GM18507 (cell line): ENCODE measurements around the gene ANTXR1.
"Not testable (repeated sequence)": the region's sequence is repeated elsewhere in the genome, so short reads cannot be mapped to it uniquely, and the experiment has no call there.

ENCODE experiments used
- DNase-seq: peaks from one replicate; pipeline ENCODE4 v3.0.0; 2011; ENCODE audit warnings: low read depth; ENCODE audit not compliant: insufficient read length; ENCODE audit errors: extremely low spot score
- FAIRE-seq: peaks from 2 replicates; lab custom pipeline; 2011; peaks lifted over from hg19 to GRCh38; lab: Jason Lieb, UNC

ANTXR1 gene

DNA sequence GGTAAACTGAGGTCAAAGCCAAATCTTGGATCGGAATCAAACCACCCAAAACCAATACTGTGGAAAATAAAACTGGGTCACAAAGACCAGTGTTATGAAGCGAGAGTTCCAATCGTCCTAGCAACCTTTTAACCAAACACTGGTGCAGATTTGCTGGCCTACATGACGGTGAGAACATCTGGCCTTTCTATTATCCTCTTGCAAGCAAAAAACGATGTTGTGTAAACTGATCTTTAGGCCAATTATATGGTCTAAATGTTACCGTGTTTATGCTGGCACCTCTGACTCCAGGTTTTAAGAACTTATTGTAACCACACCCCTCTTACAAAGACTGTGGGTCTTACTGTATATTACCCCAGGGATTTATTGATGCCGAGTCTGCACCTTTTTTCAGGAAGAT, 228.1 kb downstream of the ANTXR1 start:
- FAIRE-seq = no peak
- no peak for DNase-seq

DNA sequence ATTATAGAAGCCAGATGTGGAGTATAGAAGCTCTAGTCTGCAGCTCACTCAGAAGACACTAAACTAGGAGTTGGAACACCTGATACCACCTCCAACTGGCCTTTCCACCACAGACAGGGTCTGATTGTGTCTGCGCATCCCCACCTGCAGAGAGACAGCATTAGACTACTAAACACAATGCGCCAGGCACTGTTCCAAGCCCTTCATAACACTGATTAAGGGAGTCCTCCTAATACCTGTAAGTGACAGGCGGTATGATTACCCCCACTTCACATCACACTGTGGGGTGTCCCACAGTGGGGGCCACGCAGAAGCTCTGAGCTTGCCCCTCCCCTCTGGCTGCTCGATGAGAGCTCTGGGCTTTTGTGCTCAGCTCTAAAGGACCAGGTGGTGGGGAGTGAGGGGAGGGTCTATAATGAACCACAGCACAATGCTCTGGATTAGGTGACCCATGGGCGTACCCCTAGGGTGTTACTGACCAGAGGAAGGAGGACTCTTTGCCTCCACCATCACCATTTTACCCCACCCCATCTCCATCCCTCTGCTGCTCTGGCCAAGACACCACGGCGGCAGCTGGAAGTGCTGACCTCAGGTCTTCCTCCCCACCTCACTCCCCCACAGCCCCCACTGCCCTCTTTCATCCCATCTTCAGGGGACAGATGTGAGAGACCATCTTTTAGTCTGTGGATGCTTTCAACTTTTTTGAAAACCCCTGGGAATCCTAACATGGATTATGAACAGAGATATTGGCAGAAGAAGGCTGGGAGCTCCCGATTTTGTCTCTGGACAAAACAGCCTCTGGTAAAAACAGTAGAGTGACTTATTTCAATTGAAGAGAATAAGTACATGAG, 228.9 kb downstream of the ANTXR1 start:
- no peak for DNase-seq
- FAIRE-seq = no peak

DNA sequence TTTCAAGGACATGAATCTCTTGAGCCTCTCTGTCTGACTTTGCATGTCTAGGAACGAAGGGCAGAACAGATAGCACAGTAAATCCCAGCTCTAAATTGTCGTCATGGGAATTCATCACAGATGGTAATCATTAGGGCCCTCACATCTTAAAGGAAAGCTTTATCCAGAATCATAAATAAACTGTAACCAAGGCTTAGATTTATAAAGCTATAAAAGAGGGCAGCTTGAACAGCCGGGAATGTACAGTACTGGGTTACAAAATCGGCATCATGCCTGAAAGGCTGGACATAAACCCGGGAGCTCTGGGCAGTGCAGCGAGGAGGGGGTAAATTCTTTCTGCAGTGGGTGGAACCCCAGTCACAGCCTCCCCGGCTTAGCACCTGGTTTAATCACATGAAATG, 229.7 kb downstream of the ANTXR1 start:
- FAIRE-seq (no peak), DNase-seq (no peak)

DNA sequence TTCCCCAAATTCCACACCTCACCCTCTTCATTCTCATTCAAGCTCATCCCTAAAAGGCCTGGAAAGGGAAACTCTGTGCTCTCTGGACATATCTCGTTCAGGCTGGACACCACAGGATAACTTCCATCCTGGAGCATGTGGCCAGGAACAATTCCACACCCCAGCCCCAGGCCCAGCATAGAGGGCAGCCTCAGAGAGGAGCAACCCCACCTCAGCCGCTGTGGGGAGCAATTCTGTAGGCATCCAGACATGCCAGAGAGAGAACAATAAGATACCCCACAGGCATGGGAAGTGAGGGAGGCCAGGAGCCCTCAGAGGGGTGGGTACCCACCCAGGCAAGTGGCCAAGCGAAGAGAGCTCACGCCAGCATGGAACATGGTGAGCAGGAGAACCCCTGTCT, 230.7 kb downstream of the ANTXR1 start:
- FAIRE-seq = no peak
- no peak for DNase-seq

DNA sequence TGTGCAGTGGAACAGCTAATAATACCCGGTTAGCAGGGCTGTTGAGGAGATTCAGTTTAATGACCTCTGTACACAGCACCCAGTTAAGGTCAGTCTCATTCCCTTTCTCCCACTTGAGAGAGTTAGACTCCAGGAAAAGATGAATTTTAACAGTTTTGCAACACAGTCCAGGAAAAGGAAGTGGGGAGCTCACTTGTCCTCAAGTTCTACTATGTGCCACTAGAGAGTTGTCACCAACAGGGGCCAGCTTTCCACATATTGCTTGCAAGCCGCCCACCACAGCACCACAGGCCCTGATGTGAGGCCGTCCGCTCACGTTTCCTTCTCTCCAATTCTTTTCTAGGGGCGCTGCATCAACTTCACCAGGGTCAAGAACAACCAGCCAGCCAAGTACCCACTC, 231.9 kb downstream of the ANTXR1 start:
- FAIRE-seq = no peak
- DNase-seq = no peak

DNA sequence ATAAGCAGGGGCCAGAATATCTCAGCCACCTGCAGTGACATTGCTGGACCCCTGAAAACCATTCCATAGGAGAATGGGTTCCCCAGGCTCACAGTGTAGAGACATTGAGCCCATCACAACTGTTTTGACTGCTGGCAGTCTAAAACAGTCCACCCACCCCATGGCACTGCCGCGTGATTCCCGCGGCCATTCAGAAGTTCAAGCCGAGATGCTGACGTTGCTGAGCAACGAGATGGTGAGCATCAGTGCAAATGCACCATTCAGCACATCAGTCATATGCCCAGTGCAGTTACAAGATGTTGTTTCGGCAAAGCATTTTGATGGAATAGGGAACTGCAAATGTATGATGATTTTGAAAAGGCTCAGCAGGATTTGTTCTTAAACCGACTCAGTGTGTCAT, 234.6 kb downstream of the ANTXR1 start:
- no peak for DNase-seq
- FAIRE-seq = no peak

DNA sequence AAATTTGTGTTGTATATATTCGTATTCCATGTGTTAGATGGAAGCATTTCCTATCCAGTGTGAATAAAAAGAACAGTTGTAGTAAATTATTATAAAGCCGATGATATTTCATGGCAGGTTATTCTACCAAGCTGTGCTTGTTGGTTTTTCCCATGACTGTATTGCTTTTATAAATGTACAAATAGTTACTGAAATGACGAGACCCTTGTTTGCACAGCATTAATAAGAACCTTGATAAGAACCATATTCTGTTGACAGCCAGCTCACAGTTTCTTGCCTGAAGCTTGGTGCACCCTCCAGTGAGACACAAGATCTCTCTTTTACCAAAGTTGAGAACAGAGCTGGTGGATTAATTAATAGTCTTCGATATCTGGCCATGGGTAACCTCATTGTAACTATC, 235.3 kb downstream of the ANTXR1 start:
- DNase-seq = no peak
- no peak for FAIRE-seq

DNA sequence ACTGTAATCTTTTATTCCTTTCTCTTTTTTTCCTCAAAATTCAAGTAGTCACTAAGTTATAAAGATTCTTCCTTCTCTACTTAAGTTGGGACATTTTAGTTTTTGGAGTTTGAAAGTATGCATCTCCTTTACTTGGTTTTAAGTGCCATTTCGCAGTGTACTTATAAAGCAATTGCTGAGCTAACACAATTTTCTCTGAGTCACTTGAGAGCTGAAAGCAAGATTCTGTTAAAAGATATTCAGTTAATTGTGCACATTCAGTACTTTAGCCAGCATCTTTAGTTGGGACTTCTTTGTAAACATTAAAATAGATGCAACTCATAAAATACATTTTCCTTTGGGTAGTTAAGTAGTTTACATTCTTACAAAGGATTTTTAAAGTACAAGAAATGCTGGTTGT, 238.0 kb downstream of the ANTXR1 start:
- DNase-seq (no peak), FAIRE-seq (no peak)

DNA sequence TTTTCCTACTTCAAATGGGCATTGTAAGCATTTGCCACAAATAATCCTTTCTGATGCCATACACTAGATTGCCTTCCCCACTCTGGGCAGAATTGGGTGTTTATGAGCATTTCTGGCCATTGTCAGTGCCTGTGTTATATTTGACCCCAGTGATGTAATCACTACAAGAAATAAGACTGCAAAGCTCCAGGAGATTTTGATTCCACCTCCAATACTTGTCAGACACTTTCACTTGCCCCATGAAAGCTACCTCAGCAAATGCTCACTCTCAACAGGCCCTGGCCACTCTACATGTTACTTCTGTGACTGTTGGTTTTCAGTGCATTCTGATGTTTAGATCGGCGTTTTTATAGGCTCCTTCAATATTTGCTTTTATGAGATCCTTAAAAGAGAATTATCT, 239.0 kb downstream of the ANTXR1 start:
- DNase-seq = no peak
- FAIRE-seq = no peak

DNA sequence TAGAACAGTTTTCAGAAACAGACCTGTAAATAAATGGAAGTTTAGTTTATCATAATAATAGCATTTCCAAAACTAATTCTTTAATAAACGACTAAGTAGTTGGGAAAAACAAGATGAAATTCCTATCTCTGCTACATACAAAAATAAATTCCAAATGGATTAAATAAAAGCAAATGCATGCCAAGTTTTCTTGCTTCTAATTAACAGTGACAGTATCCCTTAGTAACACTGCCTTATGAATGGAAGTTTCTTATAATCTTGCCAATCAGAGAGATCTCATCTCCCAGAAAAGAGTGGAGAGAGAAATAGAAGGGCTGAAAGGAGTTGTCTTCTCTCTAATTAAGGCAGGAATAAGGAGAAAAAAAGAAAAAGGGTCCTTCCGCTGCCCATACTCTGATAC, 240.1 kb downstream of the ANTXR1 start:
- no peak for DNase-seq
- FAIRE-seq = no peak

DNA sequence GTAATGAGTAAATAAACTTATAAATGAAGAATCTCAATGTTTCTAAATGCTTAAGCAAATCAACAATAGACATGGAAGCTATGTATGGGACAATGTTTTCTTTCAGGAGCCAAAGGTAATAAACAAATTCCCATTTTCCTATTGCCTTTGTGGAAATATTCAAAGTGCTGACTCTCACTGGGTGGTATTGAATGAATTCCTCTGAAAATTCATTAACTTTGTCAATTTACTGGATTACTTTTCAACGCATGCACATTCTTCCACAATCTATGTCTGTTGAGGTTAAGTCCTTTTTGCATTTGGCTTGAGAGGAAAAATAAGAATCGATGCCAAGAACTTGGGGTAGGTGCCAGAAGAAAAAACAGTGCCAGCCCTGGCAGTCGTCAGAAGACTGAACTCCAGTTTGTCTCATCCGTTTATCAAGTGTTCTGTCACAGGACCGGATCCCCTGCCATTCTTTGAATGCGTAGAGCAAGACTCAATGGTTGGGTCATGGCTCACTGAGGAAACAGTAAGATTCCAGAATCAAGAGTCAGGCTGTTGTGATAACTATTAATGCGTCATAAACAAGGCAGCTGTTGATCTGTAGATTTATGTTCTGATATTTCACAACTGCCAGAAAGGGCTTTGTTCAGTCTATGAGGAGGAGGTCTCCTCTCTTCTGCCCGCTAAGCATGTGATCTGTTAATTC, 240.8 kb downstream of the ANTXR1 start:
- no peak for FAIRE-seq
- no peak for DNase-seq

DNA sequence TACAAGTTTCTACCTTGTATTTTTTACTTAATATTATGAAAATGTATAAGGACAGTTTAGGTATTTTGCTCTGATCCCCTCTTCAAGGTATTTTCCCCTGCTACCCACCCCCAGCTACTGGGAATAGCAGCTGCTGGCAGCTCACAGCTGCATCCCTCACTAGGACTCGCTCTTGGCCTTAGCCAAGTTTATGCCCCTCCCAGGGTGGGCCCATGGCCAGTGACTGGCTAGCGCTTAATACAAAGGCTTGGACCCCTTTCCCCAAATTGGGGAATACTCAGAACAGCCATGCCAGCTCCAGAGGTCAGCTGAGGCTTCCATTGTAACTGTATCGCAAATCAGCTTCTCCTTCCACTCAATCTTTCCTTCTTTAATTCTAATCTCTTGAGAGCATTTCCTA, 242.8 kb downstream of the ANTXR1 start:
- FAIRE-seq (no peak), DNase-seq (no peak)

DNA sequence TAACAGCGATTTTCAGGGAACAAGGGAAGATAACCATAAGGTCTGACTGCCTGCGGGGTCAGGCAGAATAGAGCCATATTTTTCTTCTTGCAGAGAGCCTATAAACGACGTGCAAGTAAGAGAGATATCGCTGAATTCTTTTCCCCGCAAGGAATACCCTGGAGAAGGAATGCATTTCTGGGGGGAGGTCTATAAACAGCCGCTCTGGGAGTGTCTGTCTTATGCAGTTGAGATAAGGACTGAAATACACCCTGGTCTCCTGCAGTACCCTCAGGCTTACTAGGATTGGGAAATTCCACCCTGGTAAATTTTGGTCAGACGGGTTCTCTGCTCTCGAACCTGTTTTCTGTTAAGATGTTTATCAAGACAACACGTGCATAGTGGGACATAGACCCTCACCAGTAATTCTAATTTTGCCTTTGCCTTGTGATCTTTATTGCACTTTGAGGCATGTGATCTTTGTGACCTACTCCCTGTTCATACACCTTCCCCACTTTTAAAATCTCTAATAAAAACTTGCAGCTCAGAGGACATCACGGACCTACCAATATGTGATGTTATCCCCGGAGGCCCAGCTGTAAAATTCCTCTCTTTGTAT, 247.1 kb downstream of the ANTXR1 start:
- not testable (repeated sequence) for DNase-seq, FAIRE-seq

DNA sequence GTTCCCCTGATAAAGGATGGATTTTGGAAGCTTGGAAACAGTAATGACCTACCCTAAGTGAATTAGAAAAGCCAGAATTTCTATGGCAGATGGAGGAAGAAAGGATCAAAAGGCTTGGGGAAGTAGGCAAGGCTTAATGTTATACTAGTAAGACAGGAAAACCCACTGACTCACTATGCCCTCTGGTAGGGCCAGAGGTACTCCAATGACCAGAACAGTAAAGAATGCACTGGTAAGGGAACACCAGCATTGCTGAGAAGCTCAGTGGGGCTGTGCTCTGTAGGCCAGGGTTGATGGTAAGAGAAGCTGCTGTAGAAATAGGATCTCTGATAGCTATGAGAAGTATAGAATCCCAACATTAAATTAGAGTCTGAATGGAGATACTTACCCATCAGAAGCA, 247.7 kb downstream of the ANTXR1 start:
- DNase-seq = no peak
- no peak for FAIRE-seq

DNA sequence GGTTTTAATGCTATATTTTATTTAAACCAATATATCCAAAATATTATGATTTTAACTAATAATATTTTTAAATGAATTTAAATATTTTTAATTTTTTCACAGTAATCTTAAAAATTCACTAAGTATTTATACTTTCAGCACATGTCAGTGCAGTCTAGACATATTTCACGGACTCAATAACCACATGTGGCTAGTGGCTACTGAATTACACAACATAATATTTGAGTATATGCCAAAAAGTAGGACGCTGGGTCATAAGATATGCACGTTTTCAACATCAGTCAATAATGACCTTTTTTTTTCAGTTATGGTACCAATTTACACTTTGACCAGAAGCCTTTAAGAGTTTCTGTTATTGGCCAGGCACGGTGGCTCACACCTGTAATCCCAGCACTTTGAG, 256.4 kb downstream of the ANTXR1 start:
- DNase-seq = no peak
- FAIRE-seq = no peak

DNA sequence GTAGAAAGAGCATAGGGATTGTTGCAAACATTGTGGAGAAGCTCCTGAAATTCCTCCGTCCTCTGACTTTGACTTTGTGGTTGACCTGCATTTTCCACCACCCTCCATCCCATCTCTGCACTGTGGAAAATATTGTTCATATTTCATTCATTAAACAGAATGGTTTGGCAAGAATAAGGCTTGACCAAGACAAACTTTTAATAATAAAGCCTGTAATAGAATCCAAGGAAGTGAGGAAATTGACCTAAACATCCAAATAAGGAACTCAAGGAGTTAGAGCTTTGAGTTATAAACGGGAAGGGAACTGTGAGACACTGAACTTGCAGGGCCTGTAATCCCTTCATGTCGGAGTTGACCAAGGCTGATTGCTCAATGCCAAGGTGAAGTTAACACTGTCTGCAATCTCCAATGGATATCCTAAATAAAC, 258.9 kb downstream of the ANTXR1 start:
- no peak for DNase-seq
- FAIRE-seq = no peak

DNA sequence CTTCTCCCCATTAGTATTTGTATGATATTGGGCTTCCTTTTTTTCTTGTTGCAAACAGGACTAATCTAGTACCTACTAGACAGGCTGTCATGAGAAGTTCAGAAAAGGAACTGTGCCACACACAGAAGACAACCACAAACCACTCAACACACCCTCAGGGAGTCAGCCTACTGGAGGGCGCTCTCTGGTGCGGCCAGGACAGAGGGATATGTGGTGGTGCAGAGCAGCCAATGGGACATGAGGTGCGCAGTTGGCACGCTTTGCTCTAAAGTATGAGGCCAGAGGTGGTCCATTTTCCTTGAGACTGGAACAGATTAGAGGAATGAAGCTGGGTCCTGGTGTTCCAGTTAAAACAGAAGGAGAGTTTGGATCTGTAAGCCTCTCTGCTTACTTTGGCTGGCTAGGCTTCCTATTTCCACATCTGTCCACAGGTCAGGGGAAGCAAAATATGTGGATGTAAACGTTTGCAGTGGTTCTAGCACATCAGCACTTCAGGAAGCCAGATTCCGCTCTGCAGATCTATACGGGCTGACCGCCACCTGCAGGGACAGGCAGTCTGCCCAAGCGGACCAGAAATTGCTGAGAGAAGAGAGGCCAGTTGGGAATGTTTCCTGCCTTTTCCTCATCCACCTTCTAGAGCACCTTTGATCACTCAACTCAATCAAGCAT, 260.0 kb downstream of the ANTXR1 start:
- no peak for DNase-seq
- no peak for FAIRE-seq

DNA sequence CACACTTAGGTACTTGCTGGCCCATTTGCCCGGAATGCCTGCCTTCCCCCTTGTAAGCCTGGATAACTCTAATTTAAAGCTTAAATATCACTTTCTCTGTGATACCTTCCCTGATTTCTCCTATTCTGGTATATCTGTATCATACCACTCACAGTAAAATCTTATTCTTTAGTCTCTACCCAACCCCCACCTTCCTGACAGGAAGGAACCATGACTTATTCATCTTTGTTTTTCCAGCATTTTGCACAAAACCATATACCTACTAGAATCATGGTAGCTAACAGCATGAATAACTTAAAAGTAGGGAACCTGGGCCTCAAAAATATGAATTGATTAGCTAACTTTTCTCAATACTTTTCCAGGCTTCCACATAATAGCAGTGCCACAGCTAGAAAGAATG, 262.5 kb downstream of the ANTXR1 start:
- FAIRE-seq (no peak), DNase-seq (no peak)

DNA sequence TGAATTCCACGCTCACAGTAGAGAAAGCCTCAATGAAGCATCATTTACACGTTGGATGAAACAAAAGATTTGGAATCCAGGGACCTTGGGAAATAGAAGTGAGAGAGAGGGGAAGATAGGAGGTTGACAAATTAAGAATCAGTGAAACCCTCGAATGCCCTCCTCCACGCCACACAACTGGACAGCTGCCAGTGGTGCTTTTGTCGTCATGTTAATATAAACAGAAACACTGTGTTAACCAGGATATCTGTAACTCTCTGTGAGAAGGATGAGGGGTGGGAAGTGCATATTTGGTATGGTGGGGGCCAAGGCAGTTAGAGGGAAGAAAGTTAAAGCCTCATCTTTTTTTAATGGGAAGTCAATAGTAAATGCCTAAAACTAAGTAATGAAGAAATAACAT, 265.4 kb downstream of the ANTXR1 start:
- DNase-seq (no peak), FAIRE-seq (no peak)

DNA sequence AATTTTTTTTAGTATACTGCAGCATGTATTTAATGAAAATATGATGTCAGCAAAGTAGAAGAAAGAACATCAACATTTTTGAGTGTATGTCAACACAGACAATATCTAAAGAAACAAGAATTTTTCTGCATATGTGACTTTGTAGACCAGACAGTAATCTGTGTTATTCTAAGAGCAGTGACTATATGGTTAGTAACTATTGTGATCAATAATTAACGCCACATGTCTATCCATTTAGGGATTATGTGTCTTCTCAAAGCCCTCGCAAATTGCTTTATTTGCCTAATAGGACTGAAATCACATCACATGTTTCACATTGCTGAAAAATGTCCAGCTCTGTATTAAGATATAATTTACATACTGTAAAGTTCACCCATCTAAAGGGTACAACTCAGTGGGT, 266.2 kb downstream of the ANTXR1 start:
- FAIRE-seq = no peak
- DNase-seq = no peak
